Stimulated activated CD4-positive, alpha-beta T cell treated with anti-CD3 and anti-CD28 coated beads, Interleukin-2, amount 100 ng/mL, for 24 hours (primary cell): ENCODE data around the gene NGEF.
A peak's percentile ranks its signal among the peaks of the same experiment; 100 is the strongest.
"Not testable (repeated sequence)": the region's sequence is repeated elsewhere in the genome, so short reads cannot be mapped to it uniquely, and the experiment has no call there.

Source experiments
- DNase-seq, 2 donors: peaks; one replicate each; pipeline ENCODE4 v3.0.0-alpha.2; 2020

NGEF gene, protein sequence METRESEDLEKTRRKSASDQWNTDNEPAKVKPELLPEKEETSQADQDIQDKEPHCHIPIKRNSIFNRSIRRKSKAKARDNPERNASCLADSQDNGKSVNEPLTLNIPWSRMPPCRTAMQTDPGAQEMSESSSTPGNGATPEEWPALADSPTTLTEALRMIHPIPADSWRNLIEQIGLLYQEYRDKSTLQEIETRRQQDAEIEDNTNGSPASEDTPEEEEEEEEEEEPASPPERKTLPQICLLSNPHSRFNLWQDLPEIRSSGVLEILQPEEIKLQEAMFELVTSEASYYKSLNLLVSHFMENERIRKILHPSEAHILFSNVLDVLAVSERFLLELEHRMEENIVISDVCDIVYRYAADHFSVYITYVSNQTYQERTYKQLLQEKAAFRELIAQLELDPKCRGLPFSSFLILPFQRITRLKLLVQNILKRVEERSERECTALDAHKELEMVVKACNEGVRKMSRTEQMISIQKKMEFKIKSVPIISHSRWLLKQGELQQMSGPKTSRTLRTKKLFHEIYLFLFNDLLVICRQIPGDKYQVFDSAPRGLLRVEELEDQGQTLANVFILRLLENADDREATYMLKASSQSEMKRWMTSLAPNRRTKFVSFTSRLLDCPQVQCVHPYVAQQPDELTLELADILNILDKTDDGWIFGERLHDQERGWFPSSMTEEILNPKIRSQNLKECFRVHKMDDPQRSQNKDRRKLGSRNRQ

DNA sequence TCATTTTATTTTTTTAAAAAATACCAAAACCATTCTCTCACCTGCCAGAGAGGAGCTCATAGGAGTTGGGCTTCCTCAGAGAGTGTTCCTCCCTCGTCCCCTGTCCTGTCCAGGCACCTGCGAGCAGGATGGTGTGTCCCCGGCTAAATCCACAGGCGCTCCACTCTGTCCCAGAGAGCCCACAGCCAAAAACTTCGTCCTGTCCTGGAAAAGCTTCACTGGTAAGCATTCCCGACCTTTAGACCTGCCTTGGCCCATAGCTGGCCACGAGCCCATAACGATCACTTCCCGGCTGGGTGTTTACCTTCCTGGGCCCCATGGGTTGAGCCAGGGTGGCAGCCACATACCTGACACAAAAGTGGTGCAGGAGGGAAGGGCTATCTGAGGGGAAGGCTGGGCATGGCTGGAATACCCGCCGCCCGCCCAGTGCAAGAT is at the start of gene NGEF:
Gene NGEF (minus strand): TSS at position 230 of the 435 bp plus-strand sequence. CDS start 38,366 bp downstream, outside the sequence.
- DNase-seq, result no peak

DNA sequence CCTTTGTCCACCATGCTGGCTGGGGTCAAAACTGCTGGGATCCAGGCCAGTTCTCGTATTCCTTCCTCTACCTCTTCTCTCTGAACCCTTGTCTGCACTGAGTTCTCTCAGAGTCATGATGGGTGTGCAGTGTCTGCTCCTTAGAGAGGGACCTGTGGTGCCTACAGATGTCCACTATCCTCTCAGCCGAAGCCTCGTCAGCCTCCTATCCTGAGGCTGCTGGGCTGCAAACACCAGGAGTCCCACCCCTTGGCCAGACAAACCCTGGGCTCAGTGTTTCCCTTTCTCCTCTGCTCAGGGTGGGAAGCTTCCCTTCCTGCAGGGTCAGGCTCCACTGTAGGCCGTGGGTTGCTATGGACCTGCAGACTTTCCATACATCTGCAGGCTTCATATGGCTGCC is 49.4 kb upstream of the NGEF start:
- DNase-seq, result no peak

- peak; percentile 51 to 57 for DNase-seq
Measured at GRCh38 chr2:233061591-233062450, 48.8 kb upstream of the NGEF start.

- peak; percentile 44 to 50 for DNase-seq
Measured at GRCh38 chr2:233060980-233061590, 48.0 kb upstream of the NGEF start.

GRCh38 chr2:233060501-233060979 is 47.5 kb upstream of the NGEF start:
- no peak for DNase-seq

- peak; percentile 68 to 70 for DNase-seq
Measured at GRCh38 chr2:233059797-233060500, 46.9 kb upstream of the NGEF start, which contains the start of gene INPP5D. TSS of gene INPP5D (plus strand) at chr2:233060342. CDS start at chr2:233060479, 137 bp downstream.

- no peak for DNase-seq
Measured at GRCh38 chr2:233059547-233059796, 46.4 kb upstream of the NGEF start.

DNA sequence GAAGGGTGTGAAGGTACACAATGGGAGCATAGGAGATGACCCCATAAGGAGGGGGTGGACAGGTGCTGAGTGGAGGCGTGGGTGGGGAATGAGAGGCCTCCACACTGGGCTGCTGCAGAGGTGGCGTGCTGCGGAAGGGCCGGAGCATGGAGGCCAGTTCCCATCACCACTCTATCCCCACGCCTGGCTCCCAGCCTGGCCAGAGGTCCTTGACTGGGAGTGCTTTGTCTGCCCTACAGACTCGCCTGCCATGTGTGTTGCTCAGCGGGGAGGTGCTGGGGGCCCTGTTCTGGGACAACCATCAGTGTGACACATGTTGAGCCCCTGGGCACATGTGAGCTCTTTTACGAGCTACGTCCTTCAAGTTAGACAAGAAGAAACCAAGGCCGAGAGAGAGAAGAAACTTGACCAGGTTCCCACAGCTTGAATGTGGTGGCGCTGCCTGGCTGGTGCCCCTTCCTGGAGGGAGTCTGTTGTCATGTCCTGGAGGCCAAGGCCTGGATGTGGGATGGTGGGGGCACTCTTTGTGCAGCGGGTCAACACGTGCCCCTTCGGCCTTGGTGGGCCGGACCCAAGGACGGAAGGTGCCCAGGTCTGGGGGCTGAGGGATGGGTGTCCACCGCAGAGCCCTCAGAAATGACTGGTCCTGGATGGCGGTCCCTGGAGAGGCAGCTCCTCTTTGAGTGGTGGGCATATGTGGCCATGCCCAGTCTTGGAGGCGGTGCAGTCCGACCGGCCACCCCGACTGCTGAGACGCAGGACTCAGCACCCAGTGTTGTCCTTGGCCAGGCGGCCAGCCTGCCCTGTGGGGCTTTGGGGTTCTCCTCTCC is 45.9 kb upstream of the NGEF start:
- DNase-seq, result no peak

DNA sequence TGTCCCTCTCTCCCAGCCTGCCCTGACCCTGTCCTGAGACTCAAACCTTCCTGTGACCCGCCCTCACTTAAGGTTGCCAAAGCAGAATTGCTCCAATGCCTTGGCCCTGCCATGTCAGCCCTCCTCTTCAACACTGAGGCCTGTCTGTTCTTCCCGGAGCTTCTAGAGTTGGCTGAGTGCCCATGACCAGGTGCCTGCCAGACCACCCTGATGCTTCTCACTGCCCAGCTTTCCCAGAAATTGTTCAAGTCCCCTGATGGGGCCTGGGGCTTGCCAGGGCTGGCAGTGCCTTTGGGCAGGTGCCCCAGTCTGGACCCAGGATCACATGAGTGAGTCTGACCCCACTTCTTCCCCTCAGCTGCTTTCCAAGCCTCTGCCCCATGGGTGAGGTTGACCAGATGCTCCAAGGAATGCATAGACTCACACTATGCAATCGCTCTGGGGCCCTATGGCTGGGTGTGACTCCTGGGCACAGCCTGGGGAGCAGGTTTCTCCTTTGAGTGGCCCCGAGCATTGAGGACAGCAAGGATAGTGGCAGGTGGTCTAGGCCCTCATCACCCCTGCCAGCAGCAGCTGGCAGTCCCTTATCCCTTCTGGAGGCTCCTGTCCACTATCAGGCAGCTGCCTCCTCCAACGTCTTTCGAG is 44.0 kb upstream of the NGEF start:
- DNase-seq, result no peak

GRCh38 chr2:233055362-233055761 is 42.3 kb upstream of the NGEF start:
- no peak for DNase-seq

DNA sequence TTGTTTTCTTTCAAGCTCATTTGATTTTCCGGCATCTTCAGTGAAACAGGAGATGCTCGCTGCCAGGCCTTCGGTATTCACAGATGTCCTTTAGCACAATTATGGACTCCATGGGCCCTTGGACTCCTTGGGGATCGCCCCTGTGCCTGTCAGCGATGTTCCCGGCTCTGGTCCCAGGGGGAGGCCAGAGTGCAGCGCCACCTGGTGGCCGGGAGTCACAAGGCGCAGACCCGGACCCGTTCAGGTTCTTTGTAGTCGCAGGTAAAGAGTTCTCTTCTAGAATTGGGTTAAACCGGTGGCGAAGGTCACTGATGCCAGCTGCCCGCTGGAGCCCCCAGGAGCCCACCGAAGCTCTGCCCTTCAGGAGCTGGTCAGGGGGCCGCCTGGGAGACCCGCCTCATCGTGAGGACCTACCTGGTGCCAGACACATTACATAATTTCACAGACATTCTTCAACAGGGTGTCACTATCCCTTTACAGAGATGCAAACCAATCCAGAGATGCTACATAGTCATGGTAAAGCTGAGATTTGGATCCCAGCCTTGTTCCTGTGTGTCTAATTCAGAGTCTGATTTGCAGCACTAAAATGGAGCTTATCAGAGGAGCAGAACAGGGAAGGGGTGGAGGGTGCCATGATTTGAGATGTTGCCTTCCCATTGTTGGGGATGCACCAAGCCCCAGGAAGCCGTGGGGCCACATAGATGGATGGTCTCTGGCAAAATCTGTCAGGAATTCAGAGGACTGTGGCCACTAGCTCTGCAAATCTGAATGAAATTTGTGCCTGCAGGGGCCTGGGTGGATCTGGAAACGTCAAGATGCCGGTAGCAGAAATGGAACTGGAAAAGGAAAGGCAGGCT is 41.1 kb upstream of the NGEF start:
- peak; percentile 84 to 86 for DNase-seq

DNA sequence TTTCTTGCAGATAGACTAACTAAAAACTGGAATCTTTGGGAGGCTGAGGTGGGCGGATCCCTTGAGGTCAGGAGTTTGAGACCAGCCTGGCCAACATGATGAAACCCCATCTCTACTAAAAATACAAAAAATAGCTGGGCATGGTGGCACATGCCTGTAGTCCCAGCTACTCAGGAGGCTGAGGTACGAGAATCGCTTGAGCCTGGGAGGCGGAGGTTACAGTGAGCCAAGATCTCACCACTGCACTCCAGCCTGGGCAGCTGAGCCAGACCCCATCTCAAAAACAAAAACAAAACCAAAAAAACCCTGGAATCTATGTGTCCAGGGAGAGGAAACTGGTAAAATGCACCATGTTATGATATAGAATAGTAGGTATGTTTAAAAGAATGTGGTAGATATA is 39.5 kb upstream of the NGEF start:
- DNase-seq, result not testable (repeated sequence)

DNA sequence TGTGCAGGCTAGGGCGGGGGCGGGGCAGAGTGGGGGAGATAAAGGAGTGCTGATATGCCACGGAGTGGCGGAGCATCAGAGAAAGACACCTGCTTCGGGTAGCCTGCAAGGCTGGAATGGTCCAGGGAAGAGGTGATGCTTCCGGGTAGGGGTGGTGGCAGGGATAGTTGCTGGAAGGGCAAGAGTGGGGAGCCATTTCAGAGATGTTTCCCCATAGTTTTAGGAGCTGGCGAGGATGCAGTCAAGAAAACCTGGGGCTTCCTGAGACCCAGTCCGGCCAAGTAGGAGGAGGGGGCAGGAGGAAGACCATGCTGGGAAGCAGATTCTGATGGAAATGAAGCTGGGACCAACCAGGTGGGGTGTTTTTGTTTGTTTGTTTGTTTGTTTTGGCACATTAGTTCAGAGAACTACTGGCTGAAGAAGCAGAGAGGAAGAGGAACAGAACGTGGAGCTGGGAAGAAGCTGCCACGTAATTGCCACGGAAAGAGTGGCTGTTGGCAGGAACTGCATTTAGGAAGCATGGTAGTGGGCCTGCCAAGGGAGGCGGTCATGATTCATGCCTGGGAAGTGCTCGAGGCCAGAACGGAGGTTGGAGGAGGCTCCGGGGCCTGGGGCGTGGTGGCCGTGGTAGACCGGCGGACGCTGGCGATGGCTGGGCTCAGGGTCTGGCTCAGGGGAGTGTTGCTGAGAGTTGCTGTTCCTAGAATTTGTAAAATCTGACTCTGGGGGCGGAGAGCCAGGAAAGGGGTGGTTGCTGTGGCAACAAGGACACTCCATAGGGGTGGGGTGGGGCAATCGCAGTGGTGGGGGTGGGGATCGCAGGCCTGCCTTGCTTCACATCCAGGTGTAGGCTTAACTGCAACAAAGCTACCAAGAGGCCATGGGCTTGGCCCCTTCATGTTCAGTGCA is 38.4 kb upstream of the NGEF start:
- no peak for DNase-seq

- DNase-seq, result no peak
Measured at GRCh38 chr2:233049194-233049761, 36.2 kb upstream of the NGEF start.

GRCh38 chr2:233048569-233049193 is 35.6 kb upstream of the NGEF start:
- no peak for DNase-seq

DNA sequence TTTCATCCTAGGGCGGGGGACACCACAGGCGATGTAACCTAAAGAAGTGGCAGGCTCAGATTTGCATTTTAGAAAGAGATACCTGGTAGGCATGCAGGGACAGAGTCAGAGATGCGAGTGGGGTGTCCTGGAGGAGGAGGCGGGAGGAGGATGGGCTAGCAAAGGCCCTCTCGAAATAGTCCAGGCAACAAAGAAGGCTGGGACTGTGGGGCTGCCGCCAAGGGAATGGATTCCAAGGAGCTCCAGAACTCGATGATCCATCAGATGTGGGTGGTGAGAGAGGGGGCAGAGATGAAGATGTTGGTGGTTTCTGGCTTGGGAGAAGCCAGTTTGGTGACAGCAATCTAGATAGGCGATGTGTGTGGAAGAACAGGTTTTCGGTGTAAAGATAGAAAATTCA is 34.6 kb upstream of the NGEF start:
- DNase-seq, result no peak

GRCh38 chr2:233047206-233047605 is 34.1 kb upstream of the NGEF start:
- no peak for DNase-seq
